Measurements from ENCODE around the gene UBASH3A. TPM values are rescaled to one million over a fixed set of nuclear protein-coding genes. Genes with fewer than 3 reads are reported as not detected.

The UBASH3A gene
- total RNA-seq, 2 donors from 2014 or later, result 0.23 to 1.8 TPM

- WGBS, result 59% methylated on average over 4 of the region's 4 CpGs
- Histone ChIP-seq H3K4me3 (no peak overlapping the region), H3K36me3 (no peaks in the 10 kb centered on the region), H3K27me3 (replicated peaks; ENCODE audit: insufficient read depth) (no peaks in the 10 kb centered on the region), H3K4me1 (replicated peaks) (no peaks in the 10 kb centered on the region), H3K9me3 (no peaks in the 10 kb centered on the region), H3K27ac (no peak overlapping the region)
- DNase-seq (ENCODE audit: low spot score), result no peak
- no peak for TF ChIP-seq CTCF (IDR thresholded peaks at IDR 0.05)
- TF ChIP-seq POLR2AphosphoS5 (IDR thresholded peaks at IDR 0.05), result no peak
- intact Hi-C loops (cut with DNase I), result no loop called here
These were observed 21.9 kb downstream of the UBASH3A start for GRCh38 chr21:42425591-42425990.

- no peak for DNase-seq (ENCODE audit: low spot score)
- no peaks in the 10 kb centered on the region for H3K27me3 ChIP-seq (replicated peaks; ENCODE audit: insufficient read depth)
- H3K36me3 ChIP-seq, result no peaks in the 10 kb centered on the region
- TF ChIP-seq POLR2A (IDR thresholded peaks at IDR 0.05), result no peak
- no peak for TF ChIP-seq CTCF (IDR thresholded peaks at IDR 0.05)
- no peak for TF ChIP-seq POLR2AphosphoS5 (IDR thresholded peaks at IDR 0.05)
- H3K27ac ChIP-seq, result no peak overlapping the region
- H3K9me3 ChIP-seq, result no peaks in the 10 kb centered on the region
- WGBS, result 78% methylated on average over 7 of the region's 7 CpGs
- intact Hi-C loops (cut with DNase I), result no loop called here
- no peak overlapping the region for H3K4me3 ChIP-seq
- H3K4me1 ChIP-seq (replicated peaks), result no peaks in the 10 kb centered on the region
These were observed 22.7 kb downstream of the UBASH3A start for GRCh38 chr21:42426424-42426823.

DNA sequence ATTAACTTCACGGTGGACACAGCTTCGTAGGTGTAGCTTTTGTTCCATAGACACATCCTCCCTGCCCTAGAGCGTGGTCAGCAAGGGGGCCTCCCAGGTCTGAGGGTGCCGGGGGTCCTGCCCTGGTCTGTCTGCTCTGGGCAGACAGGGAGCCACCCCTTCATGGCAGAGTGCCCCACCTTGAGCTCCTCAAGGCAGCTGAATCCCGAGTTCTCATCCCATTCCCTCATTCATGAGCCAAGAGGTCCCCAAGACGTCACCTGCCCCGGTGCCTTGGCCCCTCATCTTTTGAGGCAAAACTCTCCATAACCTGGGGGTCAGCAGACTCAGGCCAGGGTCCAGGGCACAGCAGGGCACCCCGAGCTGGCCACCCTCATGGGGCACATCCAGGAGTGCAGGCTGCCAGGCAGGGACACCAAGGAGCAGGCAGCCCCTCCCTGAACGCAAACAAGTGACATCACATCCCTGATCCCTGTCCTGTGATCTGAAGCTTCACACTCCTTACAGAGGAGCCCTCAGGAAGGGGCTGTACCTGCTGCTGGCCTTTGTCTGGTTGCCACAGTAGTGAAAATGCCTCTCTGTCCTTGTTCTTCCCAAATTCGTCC lies 23.3 kb downstream of the UBASH3A start:
- H3K36me3 ChIP-seq, result no peaks in the 10 kb centered on the region
- TF ChIP-seq CTCF (IDR thresholded peaks at IDR 0.05) (no peak), POLR2A (IDR thresholded peaks at IDR 0.05) (no peak), POLR2AphosphoS5 (IDR thresholded peaks at IDR 0.05) (no peak)
- intact Hi-C loops (cut with DNase I), result no loop called here
- H3K9me3 ChIP-seq, result no peaks in the 10 kb centered on the region
- DNase-seq (ENCODE audit: low spot score), result no peak
- no peak overlapping the region for H3K4me3 ChIP-seq
- no peak overlapping the region for H3K27ac ChIP-seq
- no peaks in the 10 kb centered on the region for H3K27me3 ChIP-seq (replicated peaks; ENCODE audit: insufficient read depth)
- H3K4me1 ChIP-seq (replicated peaks), result no peaks in the 10 kb centered on the region
- WGBS, result 85% methylated on average over 10 of the region's 10 CpGs

- no peak for TF ChIP-seq POLR2A (IDR thresholded peaks at IDR 0.05)
- TF ChIP-seq CTCF (IDR thresholded peaks at IDR 0.05), result no peak
- TF ChIP-seq POLR2AphosphoS5 (IDR thresholded peaks at IDR 0.05), result no peak
- Histone ChIP-seq H3K4me1 (replicated peaks) (no peaks in the 10 kb centered on the region), H3K27me3 (replicated peaks; ENCODE audit: insufficient read depth) (no peaks in the 10 kb centered on the region), H3K4me3 (no peak overlapping the region), H3K36me3 (no peaks in the 10 kb centered on the region), H3K27ac (no peak overlapping the region), H3K9me3 (no peaks in the 10 kb centered on the region)
- WGBS, result 77% methylated on average over 10 of the region's 10 CpGs
- intact Hi-C loops (cut with DNase I), result no loop called here
- DNase-seq (ENCODE audit: low spot score), result no peak
These were observed 24.2 kb downstream of the UBASH3A start for GRCh38 chr21:42427809-42428419.

DNA sequence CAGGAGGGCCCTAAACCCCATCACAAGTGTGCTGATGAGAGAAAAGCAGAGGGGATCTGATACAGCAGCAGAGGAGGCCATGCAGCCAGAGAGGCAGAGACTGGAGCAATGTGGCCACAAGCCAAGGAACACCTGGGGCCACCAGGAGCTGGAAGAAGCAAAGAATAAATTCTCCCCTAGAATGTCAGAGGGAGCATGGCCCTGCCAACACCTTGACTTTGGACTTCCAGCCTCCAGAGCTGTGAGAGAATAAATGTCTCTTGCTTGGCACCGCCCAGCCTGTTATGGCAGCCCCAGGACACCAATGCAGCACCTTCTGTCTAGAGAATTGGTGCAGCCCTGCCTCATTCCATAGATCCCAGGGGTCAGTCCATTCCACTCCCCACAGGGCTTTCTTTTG lies 25.3 kb downstream of the UBASH3A start:
- Histone ChIP-seq H3K36me3 (no peaks in the 10 kb centered on the region), H3K4me1 (replicated peaks) (no peaks in the 10 kb centered on the region), H3K4me3 (no peak overlapping the region), H3K9me3 (no peaks in the 10 kb centered on the region), H3K27ac (no peak overlapping the region), H3K27me3 (replicated peaks; ENCODE audit: insufficient read depth) (no peaks in the 10 kb centered on the region)
- TF ChIP-seq CTCF (IDR thresholded peaks at IDR 0.05), result no peak
- no peak for TF ChIP-seq POLR2AphosphoS5 (IDR thresholded peaks at IDR 0.05)
- no peak for TF ChIP-seq POLR2A (IDR thresholded peaks at IDR 0.05)
- 92% methylated on average over 1 of the region's 1 CpG for WGBS
- intact Hi-C loops (cut with DNase I), result no loop called here
- no peak for DNase-seq (ENCODE audit: low spot score)
